ENCODE results near the gene CNTNAP2. TPM values are rescaled to one million over a fixed set of nuclear protein-coding genes. Genes with fewer than 3 reads are reported as not detected.

Gene CNTNAP2
- total and polyA plus RNA-seq, 2 of the 13 experiments (the other 11 are each of a cell fraction or from before 2014, with no cell fraction given), result 0.40 to 0.42 TPM

GRCh38 chr7:147474862-147475261 is 1358.3 kb downstream of the CNTNAP2 start:
- Histone ChIP-seq H2AFZ (ENCODE audit: low read length) (no peak overlapping the region), H3K27me3 (ENCODE audit: control insufficient read depth in 1 of 2, insufficient read depth in 2 of 2, low read length in 2 of 2) (no peaks in the 10 kb centered on the region), H3K4me1 (ENCODE audit: insufficient read depth, low read length) (no peaks in the 10 kb centered on the region), H3K9me3 (ENCODE audit: low read length) (peaks cover 48% of the 10 kb centered on the region), H3K36me3 (replicated peaks in 1 of 2; ENCODE audit: control insufficient read depth in 1 of 2, insufficient read depth in 2 of 2, low read length in 2 of 2) (no peaks in the 10 kb centered on the region), H4K20me1 (ENCODE audit: insufficient read depth, low read length) (no peaks in the 10 kb centered on the region), H3K79me2 (ENCODE audit: insufficient read depth, low read length) (no peaks in the 10 kb centered on the region), H3K9ac (ENCODE audit: insufficient read depth, low read depth, low read length) (no peak overlapping the region), H3K27ac (ENCODE audit: extremely low read length, insufficient read depth, low read length) (no peak overlapping the region), H3K4me2 (ENCODE audit: low read depth, low read length) (no peak overlapping the region), H3K4me3 (replicated peaks in 1 of 3; ENCODE audit: insufficient read depth in 1 of 3, low read depth in 2 of 3, low read length in 3 of 3) (no peak overlapping the region)
- no peak for DNase-seq (ENCODE audit: low spot score)
- no TSS peak for BruUV-seq (replicated peaks)
- in situ Hi-C loops (cut with HindIII; ENCODE audit: extremely low pct_ligation_motif_present, low pct_unique_long_range_greater_than_20kb), result no loop called here
- no peak for ATAC-seq
- TF ChIP-seq MIER2 (CRISPR knock-in tag; IDR thresholded peaks at IDR 0.05) (no peak), AHR (CRISPR knock-in tag; IDR thresholded peaks at IDR 0.05) (no peak), SNRNP70 (IDR thresholded peaks at IDR 0.05; ENCODE audit: low read depth, low read length) (no peak), ZNF331 (CRISPR knock-in tag; IDR thresholded peaks at IDR 0.05) (no peak), FOXM1 (CRISPR knock-in tag; IDR thresholded peaks at IDR 0.05) (no peak), ZNF616 (CRISPR knock-in tag; IDR thresholded peaks at IDR 0.05; ENCODE audit: low read depth) (no peak), JUN (CRISPR knock-in tag; IDR thresholded peaks at IDR 0.05) (no peak), MEF2D (CRISPR knock-in tag; IDR thresholded peaks at IDR 0.05) (no peak), MXD3 (CRISPR knock-in tag; IDR thresholded peaks at IDR 0.05) (no peak), ZNF20 (CRISPR knock-in tag; IDR thresholded peaks at IDR 0.05) (no peak), PRPF4 (IDR thresholded peaks at IDR 0.05; ENCODE audit: low read depth, low read length, poor library complexity, severe bottlenecking) (no peak), PATZ1 (CRISPR knock-in tag; IDR thresholded peaks at IDR 0.05) (no peak), ZNF501 (CRISPR knock-in tag; IDR thresholded peaks at IDR 0.05) (no peak), JUND (CRISPR knock-in tag; IDR thresholded peaks at IDR 0.05) (no peak), ZNF333 (CRISPR knock-in tag; IDR thresholded peaks at IDR 0.05; ENCODE audit: borderline replicate concordance) (no peak), ZNF251 (CRISPR knock-in tag; IDR thresholded peaks at IDR 0.05) (no peak)
- FAIRE-seq, result no peak
- intact Hi-C loops (cut with micrococcal nuclease; ENCODE audit: unreplicated experiment), result no loop called here
- POLR2A ChIA-PET, result no interaction called here
- CTCF ChIA-PET (ENCODE audit: low intra/inter-chr PET ratio, low total read pairs), result no interaction called here
- WGBS (ENCODE audit: low lambda C conversion rate), result 2% methylated on average over 4 of the region's 4 CpGs
